Thyroid gland (tissue), 4 donors: ENCODE measurements around the gene SEMA4G.
A peak's percentile ranks its signal among the peaks of the same experiment; 100 is the strongest.

ENCODE experiments used
- CTCF ChIP-seq, 6 experiments: fragments of 200-600 bp in 3 of 6; fragments of 450-650 bp in 3 of 6; sonication (generic) in 3 of 6; IDR thresholded peaks; one replicate each; pipeline ENCODE4 v1.5.1; 2016 to 2019; ENCODE audit warnings: antibody characterized with exemption in 6 of 6, mild to moderate bottlenecking in 2 of 6, inconsistent platforms in 1 of 6, moderate library complexity in 1 of 6
- POLR2A ChIP-seq, 2 donors: fragments of 450-650 bp; IDR thresholded peaks; one replicate each; pipeline ENCODE4 v1.6.1; 2017; ENCODE audit warnings: antibody characterized with exemption in 2 of 2, mild to moderate bottlenecking in 2 of 2, moderate library complexity in 1 of 2

GRCh38 chr10:100998183-100998990 is 29.1 kb downstream of the SEMA4G start:
- TF ChIP-seq CTCF (IDR thresholded peaks at IDR 0.05) (no peak), POLR2A (IDR thresholded peaks at IDR 0.05) (peak in 1 of 2 donors; percentile 36)
